ENCODE data around the gene LGR4.
"Not testable (repeated sequence)": the region's sequence is repeated elsewhere in the genome, so short reads cannot be mapped to it uniquely, and the experiment has no call there.

LGR4 gene

DNA sequence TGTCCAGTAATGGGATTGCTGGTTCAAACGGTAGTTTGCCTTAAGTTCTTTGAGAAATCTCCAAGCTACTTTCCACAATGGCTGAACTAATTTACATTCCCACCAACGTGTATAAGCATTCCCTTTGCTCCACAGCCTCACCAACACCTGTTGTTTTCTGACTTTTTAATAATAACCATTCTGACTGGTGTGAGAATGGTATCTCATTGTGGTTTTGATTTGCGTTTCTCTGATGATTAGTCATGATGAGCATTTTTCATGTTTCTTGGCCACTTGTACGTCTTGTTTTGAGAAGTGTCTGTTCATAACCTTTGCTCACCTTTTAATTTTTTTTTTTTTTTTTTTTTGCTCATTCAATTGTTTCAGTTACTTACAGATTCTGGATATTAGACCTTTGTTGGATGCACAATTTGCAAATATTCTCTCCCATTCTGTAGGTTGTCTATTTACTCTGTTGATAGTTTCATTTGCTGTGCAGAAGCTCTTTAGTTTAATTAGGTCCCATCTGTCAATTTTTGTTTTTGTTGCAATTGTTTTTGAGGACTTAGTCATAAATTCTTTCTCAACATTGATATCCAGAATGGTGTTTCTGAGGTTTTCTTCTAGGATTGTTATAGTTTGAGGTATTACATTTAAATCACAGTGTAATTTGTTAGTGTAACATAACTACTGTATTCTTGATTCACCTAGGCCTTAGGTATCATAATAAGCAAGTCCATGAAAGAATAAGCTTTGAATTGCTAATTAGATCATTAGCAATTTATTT, 142.5 kb downstream of the LGR4 start:
- no peak for DNase-seq

DNA sequence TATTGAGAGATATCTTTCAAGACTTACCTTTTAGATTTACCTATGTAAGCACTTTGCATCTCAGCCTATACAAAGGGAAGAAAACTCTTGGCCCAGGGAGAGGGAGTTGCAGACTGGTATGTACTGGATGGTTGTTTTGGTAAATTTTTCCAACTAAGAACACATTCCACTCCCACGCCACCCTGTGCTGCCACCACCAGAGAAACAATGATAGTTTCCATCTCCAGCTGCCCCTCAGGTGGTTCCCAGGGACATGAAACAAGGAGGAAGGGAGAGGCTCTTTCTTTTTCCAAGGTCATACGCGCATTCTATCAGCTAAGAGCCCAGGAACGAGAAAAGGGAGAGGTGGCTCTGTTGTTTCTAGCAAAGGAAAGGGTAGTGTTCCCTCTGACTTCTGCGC, 144.0 kb downstream of the LGR4 start:
- no peak for DNase-seq

DNA sequence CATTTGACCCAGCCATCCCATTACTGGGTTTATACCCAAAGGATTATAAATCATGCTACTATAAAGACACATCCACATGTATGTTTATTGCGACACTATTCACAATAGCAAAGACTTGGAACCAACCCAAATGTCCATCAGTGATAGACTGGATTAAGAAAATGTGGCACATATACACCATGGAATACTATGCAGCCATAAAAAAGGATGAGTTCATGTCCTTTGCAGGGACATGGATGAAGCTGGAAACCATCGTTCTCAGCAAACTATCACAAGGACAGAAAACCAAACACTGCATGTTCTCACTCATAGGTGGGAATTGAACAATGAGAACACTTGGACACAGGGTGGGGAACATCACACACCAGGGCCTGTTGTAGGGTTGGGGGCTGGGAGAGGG, 145.5 kb downstream of the LGR4 start:
- DNase-seq, result not testable (repeated sequence)

DNA sequence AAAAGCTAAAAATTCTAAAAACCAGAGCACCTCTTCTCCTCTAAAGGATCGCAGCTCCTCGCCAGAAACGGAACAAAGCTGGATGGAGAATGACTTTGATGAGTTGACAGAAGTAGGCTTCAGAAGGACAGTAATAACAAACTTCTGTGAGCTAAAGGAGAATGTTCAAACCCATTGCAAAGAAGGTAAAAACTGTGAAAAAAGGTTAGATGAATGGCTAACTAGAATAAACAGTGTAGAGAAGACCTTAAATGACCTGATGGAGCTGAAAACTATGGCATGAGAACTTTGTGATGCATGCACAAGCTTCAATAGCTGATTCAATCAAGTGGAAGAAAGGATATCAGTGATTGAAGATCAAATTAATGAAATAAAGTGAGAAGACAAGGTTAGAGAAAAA, 150.4 kb downstream of the LGR4 start:
- not testable (repeated sequence) for DNase-seq

DNA sequence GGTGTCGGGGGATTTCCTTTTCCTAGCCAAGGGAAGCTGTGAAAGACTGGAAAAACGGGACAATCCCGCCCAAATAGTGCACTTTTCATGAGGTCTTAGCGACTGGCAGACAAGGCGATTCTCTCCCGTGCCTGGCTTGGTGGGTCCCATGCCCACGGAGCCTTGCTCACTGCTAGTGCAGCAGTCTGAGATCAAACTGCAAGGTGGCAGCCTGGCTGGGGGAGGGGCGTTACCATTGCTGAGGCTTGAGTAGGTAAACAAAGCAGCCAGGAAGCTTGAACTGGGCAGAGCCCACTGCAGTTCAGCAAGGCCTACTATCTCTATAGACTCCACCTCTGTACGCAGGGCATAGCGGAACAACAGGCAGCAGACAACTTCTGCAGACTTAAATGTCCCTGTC, 151.2 kb downstream of the LGR4 start:
- not testable (repeated sequence) for DNase-seq

DNA sequence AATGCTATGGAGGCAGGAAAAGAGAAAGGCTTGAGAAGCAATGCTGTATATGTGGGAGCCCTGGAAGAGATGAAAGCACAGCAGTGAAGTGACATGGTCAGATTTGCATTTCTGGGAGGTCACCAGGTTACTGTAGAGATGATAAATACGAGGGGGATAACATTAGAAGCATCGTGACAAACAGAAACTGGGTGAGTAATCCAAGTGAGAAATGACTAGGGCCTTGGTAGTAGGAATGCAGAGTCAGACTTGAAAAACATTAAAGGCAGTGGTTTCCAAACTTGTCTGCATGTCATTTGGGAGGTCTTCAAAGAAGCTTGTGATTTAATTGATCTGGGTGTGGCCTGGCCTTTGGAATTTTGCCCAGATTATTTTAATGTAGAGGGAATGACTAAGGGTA, 153.5 kb downstream of the LGR4 start:
- no peak for DNase-seq

DNA sequence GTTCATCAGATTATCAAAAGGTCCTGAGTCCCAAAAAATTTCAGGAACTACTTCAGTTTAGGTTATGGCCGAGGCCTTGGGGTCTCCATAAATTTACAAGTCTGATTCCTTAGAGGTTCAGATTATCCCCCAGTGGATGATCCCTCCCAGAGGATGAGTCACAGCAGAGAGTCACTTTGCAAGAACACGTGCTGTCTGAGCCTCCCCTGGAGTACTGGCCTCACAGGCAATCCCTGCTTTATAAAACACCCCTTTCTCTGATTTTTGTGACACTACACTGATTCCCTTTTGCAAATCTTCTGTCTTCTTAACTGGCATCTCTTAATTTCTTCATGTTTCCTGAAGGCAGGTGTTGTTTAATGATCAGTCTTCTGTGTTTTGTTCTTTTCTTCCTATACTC, 154.8 kb downstream of the LGR4 start:
- no peak for DNase-seq
